Muscle layer of duodenum (tissue), 2 donors: Measurements from ENCODE around the gene LHX3.

Experiments used
- H3K27ac ChIP-seq: one replicate; pipeline ENCODE4 v1.7.0; 2013; ENCODE audit warnings: mild to moderate bottlenecking, low read length
- H3K27me3 ChIP-seq: one replicate; pipeline ENCODE4 v1.7.0; 2013; ENCODE audit warnings: low read depth, mild to moderate bottlenecking, control low read depth, low read length
- H3K36me3 ChIP-seq, 2 donors: one replicate each; pipeline ENCODE4 v1.7.0; 2013; ENCODE audit warnings: low read length in 2 of 2, control low read depth in 1 of 2, mild to moderate bottlenecking in 1 of 2; ENCODE audit not compliant: insufficient read depth in 2 of 2, control insufficient read depth in 1 of 2
- H3K4me1 ChIP-seq, 2 donors: one replicate each; pipeline ENCODE4 v1.7.0; 2013; ENCODE audit warnings: low read length in 2 of 2, mild to moderate bottlenecking in 2 of 2, control low read depth in 1 of 2, moderate library complexity in 1 of 2; ENCODE audit not compliant: insufficient read depth in 2 of 2, control insufficient read depth in 1 of 2
- H3K4me3 ChIP-seq, 2 donors: one replicate each; pipeline ENCODE4 v1.7.0; 2013; ENCODE audit warnings: low read length in 2 of 2, low read depth in 1 of 2, mild to moderate bottlenecking in 1 of 2
- H3K9me3 ChIP-seq, 2 donors: one replicate each; pipeline ENCODE4 v1.7.0; 2013; ENCODE audit warnings: low read length in 2 of 2, control low read depth in 1 of 2, mild to moderate bottlenecking in 1 of 2; ENCODE audit not compliant: control insufficient read depth in 1 of 2
- donor health status: healthy.

Gene LHX3

DNA sequence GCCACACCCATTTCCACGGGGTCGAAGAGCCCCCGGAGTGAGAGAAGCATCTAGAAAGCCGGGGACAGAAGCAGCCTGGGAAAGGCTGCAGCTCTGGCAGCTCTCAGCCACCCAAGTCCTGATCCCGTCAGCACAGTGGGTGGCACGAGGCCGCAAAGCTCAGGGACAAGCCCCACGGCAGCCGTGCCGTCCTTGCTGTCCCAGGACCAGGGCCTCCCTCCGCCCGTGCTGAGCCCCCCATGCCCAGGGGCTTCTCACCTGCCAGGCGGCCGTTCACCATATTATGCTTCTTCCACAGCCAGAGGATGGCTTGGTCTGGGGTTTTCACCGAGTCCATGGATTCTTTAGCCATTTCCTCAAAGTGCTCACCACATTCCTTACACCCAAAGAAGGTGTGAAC is 6.1 kb upstream of the LHX3 start:
- Histone ChIP-seq H3K36me3 (peaks cover 18 to 73% of the 10 kb centered on the region in 2 donors), H3K9me3 (no peaks in the 10 kb centered on the region), H3K4me1 (no peaks in the 10 kb centered on the region), H3K27me3 (no peaks in the 10 kb centered on the region), H3K27ac (no peak overlapping the region), H3K4me3 (no peak overlapping the region)

DNA sequence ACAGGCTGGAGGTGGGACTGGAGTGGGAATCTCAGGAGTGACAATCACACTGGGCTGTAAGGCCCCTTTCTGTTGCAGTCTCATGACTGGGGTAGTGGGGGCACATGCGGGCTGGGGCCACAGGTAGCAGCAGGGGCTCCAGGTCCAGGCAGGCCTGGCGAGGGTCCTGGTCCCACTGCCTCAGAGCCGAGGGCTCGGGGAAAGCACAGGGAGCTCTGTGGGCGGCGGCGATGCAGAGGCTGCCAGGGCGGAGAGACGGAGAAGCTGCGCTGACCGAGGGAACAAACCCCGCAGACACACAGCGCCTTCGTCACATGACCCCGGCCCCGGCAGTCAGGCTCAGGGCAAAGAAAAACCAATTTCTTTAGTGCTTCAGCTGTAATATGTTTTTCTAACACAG is 5.3 kb upstream of the LHX3 start:
- H3K4me3 ChIP-seq = no peak overlapping the region
- H3K27me3 ChIP-seq = peaks cover 4% of the 10 kb centered on the region
- H3K36me3 ChIP-seq = peaks cover 21 to 69% of the 10 kb centered on the region in 2 donors
- H3K27ac ChIP-seq = no peak overlapping the region
- no peaks in the 10 kb centered on the region for H3K4me1 ChIP-seq
- no peaks in the 10 kb centered on the region for H3K9me3 ChIP-seq

DNA sequence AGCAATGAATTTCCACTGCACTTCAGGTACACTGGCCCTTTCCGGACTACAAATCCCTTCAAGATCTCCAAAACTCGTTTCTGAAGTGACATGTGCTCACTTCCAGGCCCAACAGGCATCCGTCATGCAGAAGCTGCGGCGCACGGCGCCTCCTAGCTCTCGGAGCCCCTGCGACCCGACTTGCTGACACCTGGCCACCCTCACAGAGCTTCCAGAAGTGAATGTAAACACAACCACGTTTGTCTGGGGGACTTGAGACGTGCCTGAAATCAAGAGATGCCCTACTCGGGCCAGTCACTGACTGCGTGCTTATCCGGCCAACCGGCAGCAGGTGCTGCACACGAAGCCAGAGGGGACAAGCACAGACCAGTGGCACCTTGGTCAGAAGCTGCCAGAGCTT is 4.9 kb upstream of the LHX3 start:
- Histone ChIP-seq H3K27me3 (peaks cover 4% of the 10 kb centered on the region), H3K4me1 (no peaks in the 10 kb centered on the region), H3K27ac (no peak overlapping the region), H3K9me3 (no peaks in the 10 kb centered on the region), H3K36me3 (peaks cover 16 to 64% of the 10 kb centered on the region in 2 donors), H3K4me3 (no peak overlapping the region)

DNA sequence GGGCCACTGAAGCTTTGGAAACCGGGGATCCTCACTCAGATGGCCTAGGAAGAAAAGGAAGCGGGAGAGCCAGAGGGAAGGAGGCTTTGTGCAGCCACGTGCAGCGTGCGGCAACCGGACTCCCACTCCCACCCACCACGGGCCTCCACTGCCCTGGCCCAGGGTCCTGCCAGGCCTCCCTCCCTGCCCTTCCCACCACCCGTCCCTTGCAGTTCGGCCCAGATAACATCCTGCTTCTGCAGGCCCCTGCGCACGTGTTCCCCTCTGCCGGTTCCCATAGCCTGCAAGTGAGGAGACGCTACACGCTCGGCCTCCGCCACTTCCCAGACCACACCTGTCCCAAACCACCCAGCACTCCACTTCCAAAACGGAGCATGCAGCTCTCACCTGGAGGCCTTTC is 4.3 kb upstream of the LHX3 start:
- Histone ChIP-seq H3K4me3 (no peak overlapping the region), H3K9me3 (no peaks in the 10 kb centered on the region), H3K27me3 (peaks cover 4% of the 10 kb centered on the region), H3K4me1 (no peaks in the 10 kb centered on the region), H3K36me3 (peaks cover 13 to 59% of the 10 kb centered on the region in 2 donors), H3K27ac (no peak overlapping the region)

DNA sequence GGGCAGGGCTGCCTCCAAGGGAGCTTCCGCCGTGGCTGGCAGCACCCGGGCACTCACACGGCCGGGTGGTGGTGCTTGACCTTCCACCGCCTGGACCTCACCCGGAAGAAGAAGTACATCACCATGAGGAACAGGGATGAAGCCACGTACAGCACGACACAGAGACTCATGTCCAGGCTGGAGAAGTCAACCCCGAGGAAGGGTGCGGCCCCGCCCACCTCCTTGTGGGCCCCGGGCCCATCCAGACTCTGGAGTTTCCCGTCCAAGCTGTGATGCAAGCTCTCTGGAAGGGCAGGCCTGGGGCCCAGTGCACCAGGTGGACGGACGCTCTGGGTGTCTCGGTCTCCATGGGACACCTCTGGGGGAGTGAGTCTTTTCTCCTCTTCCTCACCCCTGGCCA is 3.7 kb upstream of the LHX3 start:
- H3K27ac ChIP-seq = no peak overlapping the region
- H3K4me1 ChIP-seq = no peaks in the 10 kb centered on the region
- H3K27me3 ChIP-seq = peaks cover 10% of the 10 kb centered on the region
- H3K9me3 ChIP-seq = no peaks in the 10 kb centered on the region
- no peak overlapping the region for H3K4me3 ChIP-seq
- peaks cover 8 to 53% of the 10 kb centered on the region in 2 donors for H3K36me3 ChIP-seq

DNA sequence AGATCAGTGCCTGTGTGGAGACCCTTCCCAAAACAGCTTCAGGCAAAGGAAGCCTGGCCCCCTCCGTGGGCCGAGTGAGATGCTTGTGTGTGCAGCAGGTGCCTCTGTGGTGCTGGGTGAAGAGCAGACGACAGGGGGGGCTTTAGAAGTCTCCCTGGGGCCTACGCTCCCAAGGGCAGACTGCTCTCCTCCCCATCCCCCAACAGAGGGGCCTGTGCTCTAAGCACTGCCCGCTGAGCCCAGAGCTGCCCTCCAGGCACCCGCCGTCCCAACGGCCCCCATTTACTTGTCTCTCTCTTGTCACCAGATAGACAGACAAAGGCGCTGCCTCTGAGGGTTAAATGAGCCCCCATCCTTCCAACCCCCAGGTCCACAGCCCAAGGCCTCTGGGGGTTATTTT is 2.7 kb upstream of the LHX3 start:
- Histone ChIP-seq H3K4me3 (no peak overlapping the region), H3K27me3 (peaks cover 15% of the 10 kb centered on the region), H3K9me3 (no peaks in the 10 kb centered on the region), H3K4me1 (peaks cover 0 to 4% of the 10 kb centered on the region in 2 donors), H3K27ac (no peak overlapping the region), H3K36me3 (peaks cover 4 to 44% of the 10 kb centered on the region in 2 donors)

DNA sequence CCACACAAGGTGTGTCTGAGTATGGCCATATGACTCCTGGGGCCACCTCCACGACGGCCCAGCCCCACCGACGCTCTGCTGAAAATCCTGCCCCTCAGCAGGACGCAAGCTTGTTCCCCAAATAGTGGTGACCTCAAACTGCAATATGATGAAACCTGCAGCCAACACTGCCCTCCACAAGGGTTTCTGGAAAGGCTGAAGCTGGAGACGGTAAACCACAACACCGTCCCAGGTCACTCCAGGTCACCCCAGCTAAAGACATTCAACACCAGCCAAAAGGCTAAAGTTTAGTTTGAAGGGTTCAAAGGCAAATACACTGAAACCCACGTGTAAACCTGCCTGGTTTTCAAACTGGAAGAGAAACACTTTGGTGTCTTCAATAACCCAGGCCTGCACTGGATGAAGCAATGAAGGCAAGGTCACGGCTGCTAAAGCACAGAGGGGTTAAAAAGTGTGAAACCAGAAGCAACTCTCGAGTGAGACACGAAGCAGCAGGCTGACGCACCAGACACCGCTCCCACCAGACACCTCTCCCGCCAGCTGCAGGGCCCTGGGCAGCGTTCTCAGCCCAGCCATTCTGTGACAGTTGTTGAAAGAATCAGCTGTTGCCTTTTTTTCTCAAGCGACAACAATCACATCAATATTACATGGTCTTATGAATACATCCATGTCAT is 1.8 kb upstream of the LHX3 start:
- Histone ChIP-seq H3K4me1 (peaks cover 0 to 9% of the 10 kb centered on the region in 2 donors), H3K36me3 (peaks cover 4 to 36% of the 10 kb centered on the region in 2 donors), H3K27me3 (peaks cover 21% of the 10 kb centered on the region), H3K27ac (no peak overlapping the region), H3K9me3 (no peaks in the 10 kb centered on the region), H3K4me3 (no peak overlapping the region)

DNA sequence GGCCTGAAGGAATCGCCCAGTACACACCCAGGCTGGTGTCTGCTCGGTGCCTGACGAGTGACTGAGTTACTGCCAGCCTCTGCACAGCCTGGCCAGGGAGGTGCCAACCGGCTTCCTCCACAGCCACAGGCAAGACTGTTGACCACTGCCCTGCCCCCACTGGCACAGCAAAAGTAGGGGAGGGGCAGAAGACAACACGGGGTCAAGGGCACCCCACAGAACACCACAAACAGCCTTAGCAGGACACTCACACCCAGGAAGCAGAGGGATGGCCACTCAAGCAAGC is 722 bp upstream of the LHX3 start:
- Histone ChIP-seq H3K4me3 (no peak overlapping the region), H3K27ac (no peak overlapping the region), H3K9me3 (no peaks in the 10 kb centered on the region), H3K27me3 (peaks cover 30% of the 10 kb centered on the region), H3K4me1 (peaks cover 0 to 10% of the 10 kb centered on the region in 2 donors), H3K36me3 (peaks cover 4 to 25% of the 10 kb centered on the region in 2 donors)

DNA sequence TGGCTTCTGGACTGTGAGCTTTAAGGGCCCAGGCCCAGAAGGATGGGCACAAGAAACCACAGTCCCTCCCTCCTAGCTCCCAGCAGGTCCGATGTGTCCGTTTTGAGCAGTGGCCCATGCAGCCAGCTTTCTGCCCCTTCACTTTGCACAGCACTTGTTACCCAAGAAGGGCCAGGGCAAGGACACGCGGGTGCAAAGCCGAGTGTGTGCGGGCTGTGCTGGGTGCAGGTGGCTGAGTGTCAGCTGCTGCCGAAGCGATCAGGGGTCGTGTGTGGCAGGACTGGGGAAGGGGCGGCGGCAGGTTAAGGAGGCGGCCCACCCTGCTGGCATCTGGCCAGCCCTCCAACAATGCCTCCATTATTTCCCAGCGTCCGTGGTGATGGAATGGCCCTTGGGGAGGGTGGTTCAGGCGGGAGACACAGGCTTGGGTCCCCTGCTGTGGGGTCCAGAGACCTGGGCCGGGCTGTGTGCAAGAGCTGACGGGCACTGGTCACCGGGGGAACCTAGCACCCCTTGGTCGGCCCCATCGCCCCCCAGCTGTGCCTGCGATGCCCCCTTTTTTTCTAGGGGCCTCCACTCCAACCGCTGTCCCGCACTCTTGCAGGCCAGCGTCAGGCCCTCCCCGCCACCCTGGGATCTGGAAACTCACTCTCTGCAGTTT is 653 bp downstream of the LHX3 start:
- H3K36me3 ChIP-seq = peaks cover 4 to 14% of the 10 kb centered on the region in 2 donors
- H3K27me3 ChIP-seq = peaks cover 43% of the 10 kb centered on the region
- no peak overlapping the region for H3K27ac ChIP-seq
- H3K4me3 ChIP-seq = no peak overlapping the region
- no peaks in the 10 kb centered on the region for H3K9me3 ChIP-seq
- peaks cover 0 to 10% of the 10 kb centered on the region in 2 donors for H3K4me1 ChIP-seq

DNA sequence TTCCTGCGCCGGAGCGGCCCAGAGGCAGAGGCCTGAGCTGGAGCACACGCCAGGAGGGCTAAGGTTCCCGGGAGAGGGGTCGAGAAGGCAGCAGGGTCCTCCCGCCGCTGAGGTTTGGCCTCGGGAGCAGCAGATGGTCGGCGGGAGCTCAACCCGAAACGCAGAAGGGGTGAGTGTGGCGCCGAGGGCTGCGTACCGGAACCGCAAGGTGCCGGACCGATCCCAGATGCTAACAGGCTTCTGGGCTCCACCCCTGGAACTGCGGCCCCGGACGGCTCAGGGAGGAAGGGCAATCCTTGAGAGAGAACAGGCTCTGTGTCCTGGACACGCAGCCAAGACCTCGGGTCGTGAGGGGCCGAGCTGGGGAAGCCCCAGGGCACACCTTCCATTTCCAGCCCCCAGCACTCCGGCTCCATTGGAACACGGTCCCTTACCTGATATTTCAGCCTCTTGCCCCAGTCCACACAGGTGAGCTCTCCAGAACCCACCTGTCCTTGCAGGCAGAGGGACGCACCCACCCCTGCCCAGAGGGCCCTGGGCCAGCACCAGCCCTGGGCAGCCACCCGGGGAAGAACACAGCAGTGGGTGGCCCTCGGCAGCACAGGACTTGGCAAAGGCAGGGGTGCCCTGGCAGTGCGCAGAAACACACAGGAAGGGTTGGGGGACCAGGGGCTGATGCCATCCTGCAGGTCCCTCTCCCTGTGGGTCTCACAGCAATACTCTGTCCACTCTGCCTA is 1.4 kb downstream of the LHX3 start:
- peaks cover 44% of the 10 kb centered on the region for H3K27me3 ChIP-seq
- no peak overlapping the region for H3K27ac ChIP-seq
- peaks cover 0 to 12% of the 10 kb centered on the region in 2 donors for H3K4me1 ChIP-seq
- H3K9me3 ChIP-seq = no peaks in the 10 kb centered on the region
- H3K36me3 ChIP-seq = peaks cover 4 to 7% of the 10 kb centered on the region in 2 donors
- H3K4me3 ChIP-seq = no peak overlapping the region

DNA sequence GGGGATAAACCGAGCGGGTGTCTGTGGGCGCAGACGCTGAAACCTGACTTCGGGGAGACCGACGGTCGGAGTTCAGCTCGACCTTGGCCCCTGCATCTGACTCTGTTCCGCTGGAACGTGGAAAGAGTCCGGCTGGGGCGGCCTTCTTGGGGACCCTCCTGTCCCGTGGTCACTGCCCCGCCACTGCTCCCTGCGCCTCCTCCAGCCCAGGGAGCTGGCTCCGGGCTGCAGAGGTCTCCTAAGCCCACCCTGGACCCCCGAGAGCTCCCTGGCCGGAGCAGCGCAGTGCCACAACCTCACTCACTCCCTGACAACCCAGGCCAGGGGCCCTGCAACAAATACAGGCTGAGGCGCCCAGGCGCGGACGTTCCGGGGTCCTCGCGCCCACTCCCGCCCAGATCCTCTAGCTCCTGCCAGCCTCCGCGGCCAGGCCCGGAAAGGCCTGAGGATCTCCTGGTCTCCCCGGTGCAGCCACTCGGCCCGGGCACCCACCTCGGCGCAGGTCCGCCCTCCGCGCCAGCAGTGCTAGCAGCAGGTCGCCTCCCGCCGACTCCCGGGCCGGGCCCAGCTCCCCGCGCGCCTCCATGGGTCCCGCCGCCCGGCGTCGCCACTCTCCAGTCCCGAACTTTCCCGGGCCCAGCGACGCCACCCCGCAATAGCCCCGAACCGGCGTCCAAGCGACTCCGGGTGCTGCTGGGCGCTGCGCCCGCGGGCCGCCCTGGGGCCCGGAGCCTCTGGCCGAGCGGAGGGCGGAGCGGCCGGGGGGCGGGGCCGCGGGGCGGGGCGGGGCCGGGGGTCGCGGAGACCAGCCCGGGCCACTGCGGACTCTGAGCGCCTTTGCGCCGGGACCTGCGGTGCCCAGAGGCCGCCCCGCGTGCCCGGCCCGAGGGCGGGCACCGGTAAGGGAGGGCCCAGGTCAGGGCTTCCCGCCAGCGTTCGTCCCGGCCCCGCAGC is 2.2 kb downstream of the LHX3 start:
- peaks cover 0 to 17% of the 10 kb centered on the region in 2 donors for H3K4me1 ChIP-seq
- H3K27me3 ChIP-seq = peaks cover 52% of the 10 kb centered on the region
- peaks cover 4% of the 10 kb centered on the region in 2 donors for H3K36me3 ChIP-seq
- no peaks in the 10 kb centered on the region for H3K9me3 ChIP-seq
- H3K4me3 ChIP-seq = no peak overlapping the region
- no peak overlapping the region for H3K27ac ChIP-seq
